ENCODE data around the gene PRF1. TPM values are rescaled to one million over a fixed set of nuclear protein-coding genes. Genes with fewer than 3 reads are reported as not detected.
A peak's percentile ranks its signal among the peaks of the same experiment; 100 is the strongest.
"Not testable (repeated sequence)": the region's sequence is repeated elsewhere in the genome, so short reads cannot be mapped to it uniquely, and the experiment has no call there.

PRF1 gene
- total RNA-seq, 2 donors from 2014 or later: 16.5 to 18.0 TPM

DNA sequence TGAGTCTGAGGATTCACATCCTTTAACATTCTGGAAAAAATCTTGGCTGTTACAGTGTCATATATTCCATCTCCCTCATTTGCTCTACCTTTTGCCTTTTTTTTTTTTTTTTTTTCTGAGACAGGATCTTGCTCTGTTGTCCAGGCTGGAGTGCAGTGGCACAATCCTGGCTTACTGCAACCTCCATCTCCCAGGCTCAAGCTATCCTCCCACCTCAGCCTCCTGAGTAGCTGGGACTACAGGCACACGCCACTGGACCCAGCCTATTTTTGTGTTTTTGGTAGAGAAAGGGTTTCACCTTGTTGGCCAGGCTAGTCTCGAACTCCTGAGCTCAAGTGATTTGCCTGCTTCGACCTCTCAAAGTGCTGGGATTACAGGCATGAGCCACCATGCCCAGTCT, 11.8 kb upstream of the PRF1 start:
- not testable (repeated sequence) for H3K9me3 ChIP-seq (ENCODE audit: control insufficient read depth, low read length, poor library complexity, severe bottlenecking); H3K27ac Mint-ChIP-seq; DNase-seq; H3K4me1 Mint-ChIP-seq; H3K4me3 Mint-ChIP-seq; ATAC-seq; H3K36me3 Mint-ChIP-seq (ENCODE audit: low read depth)
- H3K27me3 Mint-ChIP-seq: peaks cover 33% of the 10 kb centered on the region

DNA sequence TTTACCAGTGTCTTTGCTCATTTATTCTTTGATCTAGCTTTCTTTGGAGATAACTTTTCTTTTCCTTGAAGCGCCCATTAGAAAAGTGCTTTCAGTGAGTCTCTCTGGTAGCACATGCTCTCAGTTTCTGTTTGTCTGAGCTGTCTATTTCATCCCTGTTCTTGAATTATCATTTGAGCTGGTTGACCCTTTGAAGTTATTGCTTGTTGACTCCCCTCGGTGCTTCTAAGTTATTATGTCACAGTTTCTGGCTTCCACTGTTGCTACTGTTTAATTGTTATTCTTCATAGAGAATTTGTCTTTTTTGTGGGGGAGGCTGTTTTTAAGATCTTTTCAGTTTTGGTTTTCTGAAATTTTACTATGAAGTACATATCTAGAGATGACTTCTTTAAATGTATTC, 11.4 kb upstream of the PRF1 start:
- no peak overlapping the region for H3K27ac Mint-ChIP-seq
- no peaks in the 10 kb centered on the region for H3K9me3 ChIP-seq (ENCODE audit: control insufficient read depth, low read length, poor library complexity, severe bottlenecking)
- no peaks in the 10 kb centered on the region for H3K36me3 Mint-ChIP-seq (ENCODE audit: low read depth)
- no peak for DNase-seq
- H3K4me1 Mint-ChIP-seq: peaks cover 9% of the 10 kb centered on the region
- H3K27me3 Mint-ChIP-seq: peaks cover 33% of the 10 kb centered on the region
- H3K4me3 Mint-ChIP-seq: no peak overlapping the region
- no peak for ATAC-seq

DNA sequence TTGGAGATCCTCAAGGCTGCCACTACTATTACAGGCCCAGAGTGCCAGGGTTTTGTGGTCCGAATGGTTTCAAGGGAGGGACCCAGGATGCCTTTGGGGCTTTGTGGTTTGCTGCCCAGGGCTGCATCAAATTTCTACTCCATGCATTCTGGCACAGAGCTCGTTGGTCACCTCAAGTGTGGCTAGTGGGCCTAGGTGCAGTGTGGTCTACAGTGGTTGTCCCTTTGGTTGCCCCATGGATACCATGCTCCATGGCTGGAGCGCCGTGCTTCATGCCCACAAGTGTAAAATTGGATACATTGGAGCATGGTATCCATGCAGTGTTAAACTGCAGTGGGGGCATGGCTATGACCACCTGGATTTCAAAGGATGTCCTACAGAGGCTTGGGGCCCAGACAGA, 5.4 kb upstream of the PRF1 start:
- H3K27me3 Mint-ChIP-seq: no peaks in the 10 kb centered on the region
- H3K9me3 ChIP-seq (ENCODE audit: control insufficient read depth, low read length, poor library complexity, severe bottlenecking): no peaks in the 10 kb centered on the region
- DNase-seq (no peak), ATAC-seq (no peak)
- peaks cover 6% of the 10 kb centered on the region for H3K4me1 Mint-ChIP-seq
- H3K4me3 Mint-ChIP-seq: no peak overlapping the region
- H3K36me3 Mint-ChIP-seq (ENCODE audit: low read depth): no peaks in the 10 kb centered on the region
- no peak overlapping the region for H3K27ac Mint-ChIP-seq

DNA sequence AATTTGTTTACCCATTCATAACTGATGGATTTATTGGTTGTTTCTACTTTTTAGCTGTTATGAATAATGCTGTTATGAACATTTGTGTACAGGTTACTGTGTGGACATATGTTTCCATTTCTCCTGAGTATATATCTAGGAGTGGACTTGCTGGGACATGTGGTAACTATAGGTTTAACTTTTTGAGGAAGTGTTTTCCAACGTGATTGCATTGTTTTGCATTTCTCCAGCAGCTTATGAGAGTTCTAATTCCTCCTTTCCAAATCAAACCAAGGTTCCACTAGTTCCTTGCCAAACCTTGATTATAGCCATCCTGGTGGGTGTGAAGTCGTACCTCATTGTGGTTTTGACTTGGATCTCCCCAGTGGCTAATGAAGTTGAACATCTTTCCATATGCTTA, 2.6 kb upstream of the PRF1 start:
- ATAC-seq (no peak), DNase-seq (no peak)
- H3K27ac Mint-ChIP-seq: no peak overlapping the region
- peaks cover 21% of the 10 kb centered on the region for H3K4me1 Mint-ChIP-seq
- H3K9me3 ChIP-seq (ENCODE audit: control insufficient read depth, low read length, poor library complexity, severe bottlenecking): no peaks in the 10 kb centered on the region
- H3K4me3 Mint-ChIP-seq: no peak overlapping the region
- H3K36me3 Mint-ChIP-seq (ENCODE audit: low read depth): no peaks in the 10 kb centered on the region
- H3K27me3 Mint-ChIP-seq: no peaks in the 10 kb centered on the region

DNA sequence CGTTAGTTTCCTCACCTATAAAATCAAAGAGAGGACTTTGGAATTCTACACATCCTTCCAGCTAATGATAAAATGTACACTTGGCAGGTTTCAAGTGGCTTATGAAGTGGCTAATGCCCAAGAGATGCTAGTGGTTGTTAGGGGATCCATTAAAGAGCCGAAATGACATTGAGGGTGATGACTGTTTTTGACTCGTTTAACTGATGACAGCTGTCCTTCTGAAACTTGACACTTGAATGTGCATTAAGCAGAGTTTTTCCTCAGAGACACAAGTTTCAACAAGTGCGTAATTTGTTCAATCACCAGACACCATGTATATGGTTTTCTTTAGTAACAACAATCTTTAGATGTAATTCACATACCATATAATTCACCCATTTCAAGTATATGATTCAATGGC, 1.6 kb upstream of the PRF1 start:
- no peaks in the 10 kb centered on the region for H3K27me3 Mint-ChIP-seq
- no peaks in the 10 kb centered on the region for H3K9me3 ChIP-seq (ENCODE audit: control insufficient read depth, low read length, poor library complexity, severe bottlenecking)
- DNase-seq: no peak
- ATAC-seq: no peak
- H3K4me1 Mint-ChIP-seq: peaks cover 24% of the 10 kb centered on the region
- no peak overlapping the region for H3K27ac Mint-ChIP-seq
- H3K4me3 Mint-ChIP-seq: no peak overlapping the region
- H3K36me3 Mint-ChIP-seq (ENCODE audit: low read depth): no peaks in the 10 kb centered on the region

DNA sequence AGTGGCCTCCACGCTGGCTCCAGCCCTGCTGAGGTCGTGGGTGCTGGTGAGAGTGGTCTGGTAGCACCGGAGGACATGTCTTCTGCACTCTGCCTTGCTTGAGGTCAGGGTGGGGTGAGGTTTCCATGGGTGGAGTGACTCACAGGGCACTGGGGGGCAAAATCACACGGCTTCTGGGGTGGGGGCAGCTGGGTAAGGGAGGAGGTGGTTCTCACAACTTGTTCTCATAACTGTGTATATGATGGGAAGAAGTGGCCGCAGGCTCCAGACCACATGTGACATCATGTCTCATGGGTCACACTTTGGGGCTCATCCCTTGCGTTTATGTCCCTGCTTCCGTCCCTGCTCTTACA, 884 bp upstream of the PRF1 start:
- Mint-ChIP-seq H3K36me3 (ENCODE audit: low read depth) (peaks cover 3% of the 10 kb centered on the region), H3K27ac (peak overlapping the region; percentile 91), H3K4me3 (peak overlapping the region; percentile 96), H3K4me1 (peaks cover 27% of the 10 kb centered on the region), H3K27me3 (no peaks in the 10 kb centered on the region)
- DNase-seq (no peak), ATAC-seq (no peak)
- H3K9me3 ChIP-seq (ENCODE audit: control insufficient read depth, low read length, poor library complexity, severe bottlenecking): no peaks in the 10 kb centered on the region

DNA sequence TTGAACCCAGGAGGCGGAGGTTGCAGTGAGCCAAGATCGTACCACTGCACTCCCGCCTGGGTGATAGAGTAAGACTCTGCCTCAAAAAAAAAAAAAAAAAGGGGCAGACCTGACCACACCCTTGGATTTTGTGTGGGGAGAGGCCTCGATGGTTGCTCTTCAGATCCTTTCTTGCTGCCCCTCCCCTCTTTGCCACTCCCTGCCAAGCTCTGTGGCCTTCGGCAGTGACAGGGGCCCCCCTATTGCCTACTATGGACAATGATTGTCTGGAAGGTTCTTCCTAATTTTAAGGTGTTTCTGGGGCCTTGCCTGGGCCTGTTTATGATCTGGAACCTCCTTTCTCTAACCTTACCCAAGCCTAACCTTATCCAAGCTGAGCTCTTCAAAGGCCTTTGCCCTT, 795 bp downstream of the PRF1 start:
- Mint-ChIP-seq H3K27me3 (no peaks in the 10 kb centered on the region), H3K4me1 (peaks cover 27% of the 10 kb centered on the region), H3K36me3 (ENCODE audit: low read depth) (peaks cover 3% of the 10 kb centered on the region), H3K4me3 (peak overlapping the region; percentile 96), H3K27ac (peak overlapping the region; percentile 91)
- H3K9me3 ChIP-seq (ENCODE audit: control insufficient read depth, low read length, poor library complexity, severe bottlenecking): no peaks in the 10 kb centered on the region
- no peak for DNase-seq
- no peak for ATAC-seq

DNA sequence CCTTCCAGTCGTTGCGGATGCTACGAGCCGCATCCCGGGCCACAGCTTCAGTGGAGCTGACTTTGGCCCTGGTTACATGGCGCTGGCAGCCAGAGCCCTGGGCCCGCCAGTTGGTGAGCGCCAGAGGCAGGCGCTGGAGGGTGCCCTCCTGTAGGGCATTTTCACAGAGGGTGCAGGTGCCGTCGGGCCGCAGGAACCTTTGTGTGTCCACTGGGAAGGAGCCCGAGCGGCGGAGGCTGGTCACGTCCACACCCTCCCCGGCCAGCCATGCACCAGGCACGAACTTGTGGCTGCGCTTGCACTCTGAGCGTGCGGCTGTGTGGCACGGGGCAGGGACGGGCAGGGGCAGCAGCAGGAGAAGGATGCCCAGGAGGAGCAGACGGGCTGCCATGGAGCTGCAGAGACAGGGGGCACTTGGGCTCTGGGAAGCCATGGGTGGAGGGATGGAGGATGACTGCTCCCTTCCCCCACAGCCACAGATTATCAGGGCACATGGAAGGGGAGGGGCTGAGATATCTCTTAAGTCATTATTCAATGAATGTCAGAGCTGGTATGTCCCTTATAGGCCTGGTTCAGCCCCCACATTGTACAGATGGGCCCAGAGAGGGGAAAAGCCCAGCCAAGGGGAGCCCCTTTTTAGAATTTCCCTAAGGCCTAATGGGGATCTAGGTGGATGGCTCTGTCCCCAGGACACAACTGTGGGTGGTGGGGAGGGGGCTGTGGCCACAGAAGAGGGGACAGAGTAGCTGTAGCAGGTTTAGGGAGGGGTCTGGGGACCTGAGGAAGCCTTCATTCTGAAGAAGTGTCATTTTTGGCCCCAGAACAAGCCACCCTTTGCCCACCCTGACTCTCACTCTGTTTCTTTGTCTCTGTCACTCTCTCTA, 1.8 kb downstream of the PRF1 start:
- DNase-seq (no peak), ATAC-seq (no peak)
- no peaks in the 10 kb centered on the region for H3K27me3 Mint-ChIP-seq
- H3K4me3 Mint-ChIP-seq: peak overlapping the region; percentile 83
- H3K4me1 Mint-ChIP-seq: peaks cover 31% of the 10 kb centered on the region
- H3K36me3 Mint-ChIP-seq (ENCODE audit: low read depth): peaks cover 3% of the 10 kb centered on the region
- H3K27ac Mint-ChIP-seq: peak overlapping the region; percentile 91
- no peaks in the 10 kb centered on the region for H3K9me3 ChIP-seq (ENCODE audit: control insufficient read depth, low read length, poor library complexity, severe bottlenecking)

DNA sequence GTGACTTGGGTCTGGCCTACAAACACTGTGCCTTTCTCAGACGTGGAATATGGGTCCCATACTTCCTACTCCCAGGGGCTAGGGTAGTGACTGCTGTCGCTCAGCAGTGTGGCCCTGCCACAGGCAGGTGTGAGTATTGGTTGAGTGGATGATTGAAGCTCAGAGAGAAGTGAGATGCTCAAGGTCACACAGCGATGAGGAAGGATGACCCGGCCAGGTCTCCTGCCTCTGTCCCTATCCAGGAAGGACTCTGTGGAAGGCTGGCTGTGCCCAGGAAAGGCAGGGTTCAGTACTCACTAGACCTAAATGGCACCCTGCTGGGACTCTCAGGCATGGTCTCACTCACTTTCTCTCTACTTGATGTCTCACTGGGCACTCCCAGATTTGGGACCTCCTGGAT, 2.8 kb downstream of the PRF1 start:
- H3K4me3 Mint-ChIP-seq: no peak overlapping the region
- no peak overlapping the region for H3K27ac Mint-ChIP-seq
- DNase-seq (no peak), ATAC-seq (no peak)
- peaks cover 5% of the 10 kb centered on the region for H3K36me3 Mint-ChIP-seq (ENCODE audit: low read depth)
- peaks cover 39% of the 10 kb centered on the region for H3K4me1 Mint-ChIP-seq
- H3K9me3 ChIP-seq (ENCODE audit: control insufficient read depth, low read length, poor library complexity, severe bottlenecking): no peaks in the 10 kb centered on the region
- peaks cover 7% of the 10 kb centered on the region for H3K27me3 Mint-ChIP-seq

DNA sequence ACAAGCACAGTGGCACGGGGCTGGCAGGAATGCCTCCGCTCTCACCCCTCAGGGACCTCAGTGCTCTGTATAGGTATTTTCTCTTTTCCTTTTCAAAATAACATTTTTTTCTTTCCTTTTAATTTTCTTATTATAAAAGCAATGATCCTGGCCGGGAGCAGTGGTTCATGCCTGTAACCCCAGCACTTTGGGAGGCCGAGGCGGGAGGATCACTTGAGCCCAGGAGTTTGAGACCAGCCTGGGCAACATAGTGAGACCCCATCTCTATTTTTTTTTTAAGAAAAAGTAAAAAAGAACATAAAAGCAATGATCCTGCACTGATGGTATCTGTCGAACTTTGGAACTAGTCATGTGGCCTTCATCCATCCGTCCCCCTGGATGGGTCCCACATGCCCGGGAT, 3.2 kb downstream of the PRF1 start:
- no peak for ATAC-seq
- peaks cover 5% of the 10 kb centered on the region for H3K36me3 Mint-ChIP-seq (ENCODE audit: low read depth)
- no peak overlapping the region for H3K27ac Mint-ChIP-seq
- peaks cover 8% of the 10 kb centered on the region for H3K27me3 Mint-ChIP-seq
- H3K4me1 Mint-ChIP-seq: peaks cover 40% of the 10 kb centered on the region
- no peak overlapping the region for H3K4me3 Mint-ChIP-seq
- no peak for DNase-seq
- no peaks in the 10 kb centered on the region for H3K9me3 ChIP-seq (ENCODE audit: control insufficient read depth, low read length, poor library complexity, severe bottlenecking)

DNA sequence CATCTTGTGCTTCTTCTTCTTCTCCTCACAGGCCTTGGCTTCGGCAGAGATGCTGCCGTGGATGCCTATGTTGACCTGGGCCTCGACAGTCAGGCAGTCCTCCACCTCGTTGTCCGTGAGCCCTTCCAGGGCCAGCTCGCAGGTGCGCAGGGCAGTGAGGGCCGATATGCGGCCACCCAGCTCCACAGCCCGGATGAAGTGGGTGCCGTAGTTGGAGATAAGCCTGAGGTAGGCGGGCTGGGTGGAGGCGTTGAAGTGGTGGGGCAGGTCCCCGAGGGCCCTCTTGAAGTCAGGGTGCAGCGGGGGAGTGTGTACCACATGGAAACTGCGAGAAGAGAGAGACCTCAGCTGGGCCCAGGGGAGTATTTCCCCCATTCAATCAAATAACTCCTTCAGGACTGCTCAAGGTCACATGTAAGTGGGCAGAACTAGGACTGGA, 3.7 kb downstream of the PRF1 start:
- peaks cover 8% of the 10 kb centered on the region for H3K27me3 Mint-ChIP-seq
- DNase-seq (no peak), ATAC-seq (no peak)
- peaks cover 5% of the 10 kb centered on the region for H3K36me3 Mint-ChIP-seq (ENCODE audit: low read depth)
- no peak overlapping the region for H3K27ac Mint-ChIP-seq
- no peaks in the 10 kb centered on the region for H3K9me3 ChIP-seq (ENCODE audit: control insufficient read depth, low read length, poor library complexity, severe bottlenecking)
- H3K4me3 Mint-ChIP-seq: no peak overlapping the region
- peaks cover 40% of the 10 kb centered on the region for H3K4me1 Mint-ChIP-seq

DNA sequence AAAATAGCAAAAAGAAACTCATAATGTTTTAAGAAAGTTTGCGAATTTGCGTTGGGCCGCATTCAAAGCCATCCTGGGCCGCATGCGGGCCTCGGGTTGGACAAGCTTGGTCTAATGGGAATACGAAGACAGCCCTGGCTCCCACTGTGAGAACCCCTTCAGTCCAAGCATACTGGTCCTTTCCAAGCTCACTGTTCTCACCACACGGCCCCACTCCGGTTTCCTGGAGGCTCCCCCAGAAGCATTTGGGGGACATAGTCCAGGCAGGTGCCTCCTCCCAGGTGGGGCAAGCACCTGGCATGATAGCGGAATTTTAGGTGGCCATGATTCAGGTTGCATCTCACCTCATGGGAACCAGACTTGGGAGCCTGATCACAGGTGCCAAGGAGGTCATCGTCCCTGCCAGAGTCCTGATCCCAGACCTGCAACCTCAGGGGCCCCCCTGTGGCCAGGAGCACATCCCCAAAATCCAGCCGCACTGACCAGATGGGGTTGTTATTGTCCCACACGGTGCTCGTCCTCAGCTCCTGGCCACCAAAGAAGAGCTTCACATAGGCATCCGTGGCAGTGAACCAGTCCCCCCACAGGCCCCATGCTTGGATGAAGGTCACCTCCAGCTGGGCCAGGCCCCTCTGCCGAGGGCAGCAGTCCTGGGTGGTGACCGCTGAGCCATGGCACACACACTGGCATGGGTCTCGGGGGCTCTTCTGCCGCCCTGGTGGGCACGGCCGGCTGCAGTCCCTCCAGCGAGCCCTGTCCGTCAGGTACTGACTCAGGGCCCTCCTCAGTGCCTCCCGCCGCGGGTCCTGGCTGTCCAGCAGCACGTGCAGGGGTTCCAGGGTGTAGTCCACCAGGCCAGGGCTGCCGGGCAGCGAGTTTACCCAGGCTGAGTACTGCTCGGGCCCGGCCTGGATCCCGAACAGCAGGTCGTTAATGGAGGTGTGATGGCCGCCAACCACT, 4.4 kb downstream of the PRF1 start:
- no peaks in the 10 kb centered on the region for H3K9me3 ChIP-seq (ENCODE audit: control insufficient read depth, low read length, poor library complexity, severe bottlenecking)
- DNase-seq (no peak), ATAC-seq (no peak)
- Mint-ChIP-seq H3K27me3 (peaks cover 8% of the 10 kb centered on the region), H3K36me3 (ENCODE audit: low read depth) (peaks cover 5% of the 10 kb centered on the region), H3K4me1 (peaks cover 38% of the 10 kb centered on the region), H3K4me3 (no peak overlapping the region), H3K27ac (no peak overlapping the region)

Data from T-helper 17 cell (primary cell).